ELF-1 (cell line): ENCODE data around the gene RNF141.

Source experiments
- DNase-seq: peaks from one replicate; pipeline ENCODE4 v3.0.0-alpha.2; 2016; ENCODE audit warnings: low read depth, low spot score

Gene RNF141

DNA sequence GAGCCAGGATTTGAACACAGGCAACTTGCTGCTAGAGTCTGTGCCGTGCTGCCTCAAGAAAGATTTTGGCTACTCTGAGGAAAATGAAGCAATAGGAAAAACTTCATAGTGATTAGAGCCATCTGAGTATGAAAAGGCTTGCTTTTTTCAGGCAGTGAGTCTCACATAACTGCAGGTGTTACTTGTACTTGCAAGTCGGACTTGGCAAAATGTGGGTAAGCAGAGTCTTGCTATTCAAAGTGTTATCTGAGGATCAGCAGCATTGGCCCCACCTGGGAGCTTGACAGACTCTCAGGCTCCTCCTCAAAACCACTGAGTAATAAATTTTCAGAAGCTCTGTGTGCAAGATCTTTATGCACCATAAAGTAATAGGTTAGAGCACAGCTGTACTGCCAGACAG, 18.1 kb downstream of the RNF141 start:
- no peak for DNase-seq

GRCh38 chr11:10522276-10522675, 18.7 kb downstream of the RNF141 start:
- DNase-seq, result no peak

GRCh38 chr11:10520562-10520961, 20.4 kb downstream of the RNF141 start:
- DNase-seq, result no peak

- no peak for DNase-seq
Measured at GRCh38 chr11:10519630-10520029, 21.4 kb downstream of the RNF141 start.

DNA sequence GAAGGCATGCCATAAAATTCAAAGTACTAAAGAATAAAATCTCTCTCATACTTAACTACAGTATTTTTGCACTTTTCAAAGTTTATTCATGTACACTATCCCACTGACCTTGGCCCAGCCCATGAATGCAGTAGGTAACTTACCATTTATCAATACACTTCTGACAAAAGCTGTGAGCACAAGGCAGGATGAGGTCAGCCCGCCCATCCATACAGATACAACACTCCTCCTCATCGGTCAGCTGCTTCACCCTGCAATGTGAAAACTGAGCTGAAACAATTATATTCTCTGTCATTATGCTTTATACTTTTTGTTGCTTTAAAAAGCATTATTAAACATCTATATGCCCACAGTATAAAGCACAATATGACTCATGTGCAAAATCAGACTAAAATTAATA, 22.1 kb downstream of the RNF141 start:
- no peak for DNase-seq

- no peak for DNase-seq
Measured at GRCh38 chr11:10518123-10518522, 22.9 kb downstream of the RNF141 start.

- no peak for DNase-seq
Measured at GRCh38 chr11:10515418-10515817, 25.6 kb downstream of the RNF141 start.

- DNase-seq, result no peak
Measured at GRCh38 chr11:10514709-10515108, 26.3 kb downstream of the RNF141 start.

- DNase-seq, result no peak
Measured at GRCh38 chr11:10514202-10514601, 26.8 kb downstream of the RNF141 start.

DNA sequence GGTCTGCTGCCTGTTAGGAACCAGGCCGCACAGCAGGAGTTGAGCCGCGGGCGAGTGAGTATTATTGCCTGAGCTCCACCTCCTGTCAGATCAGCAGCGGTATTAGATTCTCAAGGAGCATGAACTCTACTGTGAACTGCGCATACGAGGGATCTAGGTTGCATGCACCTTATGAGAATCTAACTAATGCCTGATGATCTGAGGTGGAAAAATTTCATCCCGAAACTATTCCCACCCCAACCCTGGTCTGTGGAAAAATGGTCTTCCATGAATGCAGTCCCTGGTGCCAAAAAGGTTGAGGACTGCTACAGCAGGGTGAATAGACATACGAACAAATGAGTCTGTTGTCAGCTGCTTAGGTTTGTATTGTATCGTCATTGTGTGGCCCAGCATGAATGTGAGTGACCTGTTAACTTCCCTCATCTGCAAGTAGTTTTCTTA, 29.8 kb downstream of the RNF141 start:
- DNase-seq, result peak; percentile 88

GRCh38 chr11:10506008-10506370, 35.0 kb downstream of the RNF141 start:
- no peak for DNase-seq

- peak; percentile 17 for DNase-seq
Measured at GRCh38 chr11:10505278-10506007, 35.5 kb downstream of the RNF141 start.

DNA sequence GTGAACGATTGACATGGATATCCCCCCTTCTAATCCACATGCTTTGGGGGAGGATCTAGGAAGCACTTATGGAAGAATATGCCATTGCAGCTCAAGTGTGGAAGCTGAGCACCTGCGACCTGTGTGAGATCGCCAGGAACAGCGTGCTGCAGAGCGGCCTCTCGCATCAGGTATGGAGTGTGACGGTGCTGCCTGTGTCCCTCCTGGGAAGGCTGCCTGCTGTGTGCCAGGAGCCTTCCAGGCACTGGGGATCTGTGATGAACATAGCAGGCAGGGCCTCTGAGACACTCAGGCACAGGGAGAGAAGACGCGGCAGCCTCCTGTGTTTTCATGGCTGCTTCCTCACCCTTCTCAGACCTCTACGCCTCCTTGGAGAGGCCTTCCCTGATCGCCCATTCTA, 36.5 kb downstream of the RNF141 start:
- no peak for DNase-seq

GRCh38 chr11:10503777-10504480, 37.1 kb downstream of the RNF141 start:
- DNase-seq, result no peak

DNA sequence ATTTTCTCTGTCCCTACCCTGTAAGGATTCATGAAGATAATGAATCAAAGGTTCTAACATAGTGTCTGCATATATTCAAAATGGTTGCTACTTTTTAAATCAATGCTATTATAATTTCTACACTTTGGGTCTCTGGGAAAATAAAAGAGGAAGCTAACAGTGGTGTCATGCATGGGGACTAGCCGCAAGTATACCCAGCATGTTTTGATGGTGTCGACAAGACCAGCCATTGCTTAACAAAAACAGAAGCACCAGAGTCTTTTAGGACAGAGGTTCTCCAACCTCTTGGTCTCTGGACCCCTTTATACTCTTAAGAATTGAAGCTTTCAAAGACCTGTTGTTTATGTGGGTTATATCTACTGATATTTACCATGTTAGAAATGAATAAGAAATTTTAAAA, 37.8 kb downstream of the RNF141 start:
- DNase-seq, result no peak

DNA sequence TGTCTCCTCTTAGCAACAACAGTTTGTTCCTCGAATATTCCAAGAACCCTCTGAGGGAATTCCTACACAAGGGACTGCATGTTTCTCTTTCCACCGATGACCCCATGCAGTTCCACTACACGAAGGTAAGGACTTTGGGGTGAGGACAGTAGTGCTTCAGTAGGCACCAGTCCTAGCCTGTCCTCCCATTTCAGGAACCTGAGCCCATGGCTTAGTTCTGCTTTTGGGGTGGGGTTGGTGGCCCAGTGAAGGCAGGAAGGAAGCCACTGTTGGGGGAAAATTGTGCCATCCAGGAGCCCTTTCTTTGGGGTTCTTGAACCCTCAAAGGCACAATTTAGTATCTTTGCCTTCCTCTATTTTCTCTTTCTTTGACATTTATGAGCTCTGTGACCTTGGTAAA, 38.2 kb downstream of the RNF141 start:
- DNase-seq, result no peak

DNA sequence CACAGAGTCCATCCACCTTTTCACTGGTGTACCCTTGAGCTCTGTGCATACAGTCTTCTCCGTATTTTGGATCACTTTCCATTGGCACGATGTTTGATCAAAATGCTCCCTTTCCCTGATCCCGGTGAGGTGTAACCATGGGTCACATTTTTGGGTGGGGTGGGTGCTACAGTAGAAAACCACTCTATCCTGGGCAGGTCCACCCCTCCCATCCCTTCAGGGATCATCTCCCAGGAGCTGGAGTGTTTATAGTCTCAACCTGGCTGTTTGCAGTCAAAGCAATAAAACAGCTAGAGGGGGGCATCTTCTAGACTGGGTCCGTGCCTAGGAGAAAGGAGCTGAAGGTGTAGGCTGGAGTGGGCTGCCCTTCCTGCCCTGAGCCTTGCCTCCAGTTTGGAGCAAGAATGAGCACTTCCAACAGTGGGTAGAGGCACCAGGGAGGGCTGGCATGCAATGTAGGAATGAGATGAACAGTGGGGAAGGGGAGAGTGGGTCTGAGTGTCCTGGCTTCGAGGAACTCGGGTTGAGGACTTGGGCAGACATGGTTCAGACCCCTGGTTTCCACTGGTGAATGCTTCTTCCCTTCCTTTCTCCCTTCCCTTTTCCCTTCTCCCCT, 38.8 kb downstream of the RNF141 start:
- DNase-seq, result no peak

- peak; percentile 81 for DNase-seq
Measured at GRCh38 chr11:10500757-10501684, 40.0 kb downstream of the RNF141 start.

DNA sequence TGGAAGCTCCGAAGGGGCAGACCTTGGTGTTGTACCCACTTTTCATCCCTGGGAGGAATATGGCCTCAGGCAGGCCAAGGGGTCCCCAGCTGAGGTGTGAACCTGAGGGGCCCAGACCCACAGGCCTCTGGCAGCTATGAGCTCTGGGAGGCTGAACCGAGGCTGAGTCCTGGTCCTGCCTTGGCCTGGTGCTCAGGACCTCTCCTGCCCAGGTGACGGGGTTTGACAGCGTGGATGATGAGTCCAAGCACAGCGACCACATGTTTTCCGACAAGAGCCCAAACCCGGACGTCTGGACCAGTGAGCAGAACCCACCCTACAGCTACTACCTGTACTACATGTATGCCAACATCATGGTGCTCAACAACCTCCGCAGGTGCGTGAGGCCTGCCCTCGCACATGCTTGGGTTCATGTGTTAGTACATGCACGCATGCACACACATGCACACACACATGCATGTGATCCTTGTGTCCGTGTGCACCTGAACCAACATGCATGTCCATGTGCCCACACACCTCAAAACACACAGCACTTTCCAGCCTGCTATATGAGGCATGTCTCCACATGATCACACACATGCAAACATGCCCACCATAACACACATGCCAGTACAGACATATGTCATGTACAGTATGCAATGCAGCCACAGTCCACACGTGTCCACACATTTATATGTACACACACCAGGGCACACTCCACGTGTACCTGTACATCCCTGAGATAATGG, 40.9 kb downstream of the RNF141 start:
- DNase-seq, result no peak

DNA sequence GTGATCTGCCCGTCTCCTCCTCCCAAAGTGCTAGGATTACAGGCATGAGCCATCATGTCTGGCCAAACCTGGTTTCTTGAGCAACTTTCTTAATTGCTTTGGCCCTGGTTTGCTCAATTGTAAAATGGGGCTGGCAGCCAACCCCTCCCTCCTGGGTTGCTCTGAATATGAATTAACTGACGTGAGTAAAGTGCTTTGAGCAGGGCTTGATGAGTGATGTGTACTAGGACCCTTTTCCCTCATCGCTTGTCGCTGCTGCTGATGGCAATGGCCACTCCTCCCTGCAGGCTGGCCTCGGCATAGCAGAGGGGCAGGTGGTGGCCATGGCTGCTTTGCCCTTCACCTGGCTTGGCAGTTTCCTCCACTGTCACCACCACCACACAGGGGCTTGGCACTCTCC, 41.5 kb downstream of the RNF141 start:
- no peak for DNase-seq
